Mesendoderm (in vitro differentiated cells): ENCODE results near the gene GAB2.

Source experiments
- DNase-seq: peaks from one replicate; pipeline ENCODE4 v3.0.0; 2013
- H2AK5ac ChIP-seq: 2 replicates; pipeline ENCODE4 v1.6.1; 2013; ENCODE audit warnings: low read length, inconsistent platforms
- H2BK120ac ChIP-seq: 2 replicates; pipeline ENCODE4 v1.6.1; 2013; ENCODE audit warnings: low read depth, mild to moderate bottlenecking, low read length, moderate library complexity, mixed read lengths
- H2BK15ac ChIP-seq: replicated peaks from 2 replicates; pipeline ENCODE4 v1.6.1; 2013; ENCODE audit warnings: low read depth, mild to moderate bottlenecking, moderate library complexity
- H2BK5ac ChIP-seq: 2 replicates; pipeline ENCODE4 v1.6.1; 2013; ENCODE audit warnings: low read length, inconsistent platforms
- H3K18ac ChIP-seq: 2 replicates; pipeline ENCODE4 v1.6.1; 2013; ENCODE audit warnings: mild to moderate bottlenecking, low read length, mixed read lengths
- H3K23ac ChIP-seq: one replicate; pipeline ENCODE4 v1.6.1; 2013; ENCODE audit warnings: low read length
- H3K27ac ChIP-seq: 2 replicates; pipeline ENCODE4 v1.5.1; 2013; ENCODE audit warnings: low read depth, mild to moderate bottlenecking, inconsistent platforms, low read length, moderate library complexity
- H3K27me3 ChIP-seq: 2 replicates; pipeline ENCODE4 v1.6.1; 2013; ENCODE audit warnings: low read length, control low read depth, mild to moderate bottlenecking, inconsistent platforms; ENCODE audit not compliant: insufficient read depth, poor library complexity
- H3K36me3 ChIP-seq: 2 replicates; pipeline ENCODE4 v1.6.1; 2013; ENCODE audit warnings: low read length, inconsistent platforms; ENCODE audit not compliant: control insufficient read depth, insufficient read depth
- H3K4ac ChIP-seq: one replicate; pipeline ENCODE4 v1.6.1; 2013; ENCODE audit warnings: low read depth, mild to moderate bottlenecking, low read length, moderate library complexity
- H3K4me1 ChIP-seq: 2 replicates; pipeline ENCODE4 v1.6.1; 2013; ENCODE audit warnings: low read depth, low read length, inconsistent platforms; ENCODE audit not compliant: control insufficient read depth
- H3K4me2 ChIP-seq: 2 replicates; pipeline ENCODE4 v1.6.1; 2013; ENCODE audit warnings: low read length
- H3K4me3 ChIP-seq: 2 replicates; pipeline ENCODE4 v1.5.1; 2013; ENCODE audit warnings: mild to moderate bottlenecking, low read length
- H3K56ac ChIP-seq: one replicate; pipeline ENCODE4 v1.6.1; 2013; ENCODE audit warnings: low read length
- H3K79me1 ChIP-seq: 2 replicates; pipeline ENCODE4 v1.6.1; 2013; ENCODE audit warnings: low read length, inconsistent platforms
- H3K79me2 ChIP-seq: 2 replicates; pipeline ENCODE4 v1.6.1; 2013; ENCODE audit warnings: mild to moderate bottlenecking, low read length; ENCODE audit not compliant: control insufficient read depth, insufficient read depth
- H3K9ac ChIP-seq: 2 replicates; pipeline ENCODE4 v1.6.1; 2013; ENCODE audit warnings: low read length, inconsistent platforms
- H4K5ac ChIP-seq: one replicate; pipeline ENCODE4 v1.6.1; 2013; ENCODE audit warnings: low read length
- H4K8ac ChIP-seq: one replicate; pipeline ENCODE4 v1.6.1; 2013; ENCODE audit warnings: low read depth, mild to moderate bottlenecking, control low read depth, low read length, moderate library complexity
- WGBS: extraction: QIAGEN DNeasy Blood & Tissue Kit; methylation state at CpG from one replicate; pipeline ENCODE4 v1.1.7; 2013; ENCODE audit warnings: low lambda C conversion rate, missing lambda C conversion rate; ENCODE audit not compliant: insufficient coverage; ENCODE audit errors: extremely low coverage; 5-methylcytosine and 5-hydroxymethylcytosine counted together

The GAB2 gene

GRCh38 chr11:78415338-78415737 is 2.3 kb downstream of the GAB2 start:
- Histone ChIP-seq H3K79me1 (peaks cover 2% of the 10 kb centered on the region), H3K4ac (no peak overlapping the region), H2BK15ac (no peak overlapping the region), H2AK5ac (peak overlapping the region; percentile 48), H3K56ac (peak overlapping the region; percentile 62), H3K4me2 (no peak overlapping the region), H3K9ac (no peak overlapping the region), H3K36me3 (no peaks in the 10 kb centered on the region), H3K18ac (no peak overlapping the region), H4K8ac (no peak overlapping the region), H3K23ac (no peak overlapping the region), H2BK5ac (no peak overlapping the region), H3K27ac (no peak overlapping the region), H4K5ac (no peak overlapping the region), H3K4me1 (peaks cover 3% of the 10 kb centered on the region), H3K27me3 (no peaks in the 10 kb centered on the region), H3K4me3 (no peak overlapping the region), H3K79me2 (peaks cover 1% of the 10 kb centered on the region), H2BK120ac (no peak overlapping the region)
- DNase-seq: no peak
- no CpG with 5 or more reads among the region's 4 CpGs for WGBS

GRCh38 chr11:78414321-78415051 is 3.1 kb downstream of the GAB2 start:
- no peak overlapping the region for H2AK5ac ChIP-seq
- H3K79me2 ChIP-seq: peaks cover 1% of the 10 kb centered on the region
- H2BK120ac ChIP-seq: no peak overlapping the region
- H3K18ac ChIP-seq: no peak overlapping the region
- no peak overlapping the region for H4K5ac ChIP-seq
- no peak overlapping the region for H3K27ac ChIP-seq
- H3K36me3 ChIP-seq: no peaks in the 10 kb centered on the region
- H3K23ac ChIP-seq: no peak overlapping the region
- no peak overlapping the region for H2BK15ac ChIP-seq
- H2BK5ac ChIP-seq: no peak overlapping the region
- no peak overlapping the region for H3K56ac ChIP-seq
- H3K4ac ChIP-seq: no peak overlapping the region
- H3K4me1 ChIP-seq: peaks cover 3% of the 10 kb centered on the region
- peak; percentile 23 for DNase-seq
- H3K79me1 ChIP-seq: peaks cover 2% of the 10 kb centered on the region
- no peak overlapping the region for H3K9ac ChIP-seq
- no peaks in the 10 kb centered on the region for H3K27me3 ChIP-seq
- H3K4me2 ChIP-seq: no peak overlapping the region
- H3K4me3 ChIP-seq: no peak overlapping the region
- H4K8ac ChIP-seq: no peak overlapping the region
- WGBS: no CpG with 5 or more reads among the region's 14 CpGs

GRCh38 chr11:78408619-78409018 is 9.0 kb downstream of the GAB2 start:
- H3K79me1 ChIP-seq: peaks cover 3% of the 10 kb centered on the region
- no CpG with 5 or more reads among the region's 3 CpGs for WGBS
- no peak overlapping the region for H3K23ac ChIP-seq
- no peak overlapping the region for H2AK5ac ChIP-seq
- H3K9ac ChIP-seq: no peak overlapping the region
- no peak for DNase-seq
- no peak overlapping the region for H2BK5ac ChIP-seq
- no peak overlapping the region for H3K18ac ChIP-seq
- H3K56ac ChIP-seq: no peak overlapping the region
- no peak overlapping the region for H2BK120ac ChIP-seq
- peaks cover 1% of the 10 kb centered on the region for H3K79me2 ChIP-seq
- H3K4me1 ChIP-seq: no peaks in the 10 kb centered on the region
- H4K8ac ChIP-seq: no peak overlapping the region
- H3K27me3 ChIP-seq: no peaks in the 10 kb centered on the region
- H3K27ac ChIP-seq: no peak overlapping the region
- H4K5ac ChIP-seq: no peak overlapping the region
- H2BK15ac ChIP-seq: no peak overlapping the region
- H3K4ac ChIP-seq: no peak overlapping the region
- no peak overlapping the region for H3K4me2 ChIP-seq
- no peaks in the 10 kb centered on the region for H3K36me3 ChIP-seq
- no peak overlapping the region for H3K4me3 ChIP-seq

- H3K4me1 ChIP-seq: no peaks in the 10 kb centered on the region
- no peak overlapping the region for H3K4me2 ChIP-seq
- H3K4me3 ChIP-seq: no peak overlapping the region
- H3K4ac ChIP-seq: no peak overlapping the region
- no peak overlapping the region for H4K5ac ChIP-seq
- no peak overlapping the region for H3K9ac ChIP-seq
- no peak overlapping the region for H2BK5ac ChIP-seq
- H3K79me1 ChIP-seq: peaks cover 3% of the 10 kb centered on the region
- no peak overlapping the region for H2BK120ac ChIP-seq
- no peak overlapping the region for H3K23ac ChIP-seq
- no peak overlapping the region for H3K18ac ChIP-seq
- H3K79me2 ChIP-seq: no peaks in the 10 kb centered on the region
- no CpG with 5 or more reads among the region's 3 CpGs for WGBS
- no peaks in the 10 kb centered on the region for H3K36me3 ChIP-seq
- no peak overlapping the region for H3K27ac ChIP-seq
- no peak overlapping the region for H4K8ac ChIP-seq
- no peak overlapping the region for H3K56ac ChIP-seq
- no peak overlapping the region for H2AK5ac ChIP-seq
- H3K27me3 ChIP-seq: no peaks in the 10 kb centered on the region
- peak; percentile 23 for DNase-seq
- no peak overlapping the region for H2BK15ac ChIP-seq
Observed at GRCh38 chr11:78406568-78407196, 10.9 kb downstream of the GAB2 start.

- H3K79me2 ChIP-seq: no peaks in the 10 kb centered on the region
- H3K4ac ChIP-seq: no peak overlapping the region
- no CpG with 5 or more reads among the region's 2 CpGs for WGBS
- H3K4me2 ChIP-seq: no peak overlapping the region
- H3K56ac ChIP-seq: no peak overlapping the region
- H3K4me3 ChIP-seq: no peak overlapping the region
- H3K27me3 ChIP-seq: no peaks in the 10 kb centered on the region
- no peak overlapping the region for H2BK5ac ChIP-seq
- H2BK120ac ChIP-seq: no peak overlapping the region
- no peaks in the 10 kb centered on the region for H3K4me1 ChIP-seq
- no peaks in the 10 kb centered on the region for H3K36me3 ChIP-seq
- peaks cover 3% of the 10 kb centered on the region for H3K79me1 ChIP-seq
- no peak overlapping the region for H2BK15ac ChIP-seq
- H3K18ac ChIP-seq: no peak overlapping the region
- H4K5ac ChIP-seq: no peak overlapping the region
- no peak overlapping the region for H3K27ac ChIP-seq
- DNase-seq: no peak
- no peak overlapping the region for H3K9ac ChIP-seq
- no peak overlapping the region for H4K8ac ChIP-seq
- no peak overlapping the region for H3K23ac ChIP-seq
- no peak overlapping the region for H2AK5ac ChIP-seq
Observed at GRCh38 chr11:78405805-78406204, 11.8 kb downstream of the GAB2 start.
